GM06990 (cell line): Measurements from ENCODE around the gene PARD6A.

ENCODE experiments used
- DNase-seq: peaks from one replicate; pipeline ENCODE4 v3.0.0-alpha.2; 2011; ENCODE audit not compliant: insufficient read length; ENCODE audit errors: extremely low read depth
- H3K27me3 ChIP-seq: replicated peaks from 2 replicates; pipeline ENCODE4 v1.6.0; 2011; ENCODE audit warnings: low read length; ENCODE audit not compliant: control insufficient read depth, insufficient read depth
- H3K36me3 ChIP-seq: 2 replicates; pipeline ENCODE4 v1.5.1; 2011; ENCODE audit warnings: low read length; ENCODE audit not compliant: control insufficient read depth, insufficient read depth
- H3K4me3 ChIP-seq: replicated peaks from 2 replicates; pipeline ENCODE4 v1.5.1; 2011; ENCODE audit warnings: low read depth, mild to moderate bottlenecking, control low read depth, low read length
- TF ChIP-seq, protein P1 (sequence below): IDR thresholded peaks from 2 replicates; pipeline ENCODE4 v1.5.1; 2011; ENCODE audit warnings: low read length, control low read depth, mild to moderate bottlenecking, inconsistent platforms; ENCODE audit not compliant: insufficient read depth, poor library complexity, severe bottlenecking

PARD6A gene

DNA sequence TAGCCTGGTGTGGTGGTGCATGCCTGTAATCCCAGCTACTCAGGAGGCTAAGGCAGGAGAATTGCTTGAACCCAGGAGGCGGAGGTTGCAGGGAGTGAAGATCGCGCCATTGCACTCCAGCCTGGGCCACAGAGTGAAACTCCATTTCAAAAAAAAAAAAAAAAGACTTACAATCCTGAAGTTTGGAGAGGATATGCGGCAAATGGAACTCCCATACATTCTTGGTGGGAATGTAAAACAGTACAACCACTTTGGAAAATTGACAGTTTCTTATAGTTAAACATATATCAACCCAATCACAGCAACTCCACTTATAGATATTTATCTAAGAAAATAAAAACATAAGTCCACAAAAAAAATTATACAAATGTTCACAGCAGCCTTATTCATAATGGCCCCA lies 46.5 kb downstream of the PARD6A start:
- TF ChIP-seq, protein P1, sequence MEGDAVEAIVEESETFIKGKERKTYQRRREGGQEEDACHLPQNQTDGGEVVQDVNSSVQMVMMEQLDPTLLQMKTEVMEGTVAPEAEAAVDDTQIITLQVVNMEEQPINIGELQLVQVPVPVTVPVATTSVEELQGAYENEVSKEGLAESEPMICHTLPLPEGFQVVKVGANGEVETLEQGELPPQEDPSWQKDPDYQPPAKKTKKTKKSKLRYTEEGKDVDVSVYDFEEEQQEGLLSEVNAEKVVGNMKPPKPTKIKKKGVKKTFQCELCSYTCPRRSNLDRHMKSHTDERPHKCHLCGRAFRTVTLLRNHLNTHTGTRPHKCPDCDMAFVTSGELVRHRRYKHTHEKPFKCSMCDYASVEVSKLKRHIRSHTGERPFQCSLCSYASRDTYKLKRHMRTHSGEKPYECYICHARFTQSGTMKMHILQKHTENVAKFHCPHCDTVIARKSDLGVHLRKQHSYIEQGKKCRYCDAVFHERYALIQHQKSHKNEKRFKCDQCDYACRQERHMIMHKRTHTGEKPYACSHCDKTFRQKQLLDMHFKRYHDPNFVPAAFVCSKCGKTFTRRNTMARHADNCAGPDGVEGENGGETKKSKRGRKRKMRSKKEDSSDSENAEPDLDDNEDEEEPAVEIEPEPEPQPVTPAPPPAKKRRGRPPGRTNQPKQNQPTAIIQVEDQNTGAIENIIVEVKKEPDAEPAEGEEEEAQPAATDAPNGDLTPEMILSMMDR = no peak
- Histone ChIP-seq H3K36me3 (no peaks in the 10 kb centered on the region), H3K4me3 (no peak overlapping the region), H3K27me3 (no peaks in the 10 kb centered on the region)
- DNase-seq = no peak

DNA sequence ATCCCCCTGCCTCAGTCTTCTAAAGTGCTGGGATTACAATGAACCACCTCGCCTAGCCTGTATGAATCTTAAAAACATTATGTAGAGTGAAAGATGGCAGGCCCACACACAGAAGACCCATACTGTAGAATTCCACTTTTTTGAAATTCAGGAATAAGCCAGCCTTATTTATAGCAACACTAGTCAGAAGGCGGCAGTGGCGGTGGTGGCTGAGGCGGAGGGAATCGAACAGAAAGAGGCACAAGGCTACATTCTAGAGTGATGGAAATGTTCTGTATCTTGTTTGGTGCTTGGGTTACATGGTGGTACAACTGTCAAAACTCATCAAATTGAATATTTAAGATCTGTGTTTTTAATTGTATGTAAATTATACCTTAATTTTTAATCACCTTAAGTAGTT lies 47.0 kb downstream of the PARD6A start:
- H3K27me3 ChIP-seq = no peaks in the 10 kb centered on the region
- TF ChIP-seq, protein P1 = no peak
- DNase-seq = no peak
- H3K4me3 ChIP-seq = no peak overlapping the region
- no peaks in the 10 kb centered on the region for H3K36me3 ChIP-seq

GRCh38 chr16:67708368-67708771 lies 47.6 kb downstream of the PARD6A start:
- H3K36me3 ChIP-seq = no peaks in the 10 kb centered on the region
- TF ChIP-seq, protein P1 = no peak
- H3K4me3 ChIP-seq = no peak overlapping the region
- H3K27me3 ChIP-seq = no peaks in the 10 kb centered on the region
- no peak for DNase-seq

DNA sequence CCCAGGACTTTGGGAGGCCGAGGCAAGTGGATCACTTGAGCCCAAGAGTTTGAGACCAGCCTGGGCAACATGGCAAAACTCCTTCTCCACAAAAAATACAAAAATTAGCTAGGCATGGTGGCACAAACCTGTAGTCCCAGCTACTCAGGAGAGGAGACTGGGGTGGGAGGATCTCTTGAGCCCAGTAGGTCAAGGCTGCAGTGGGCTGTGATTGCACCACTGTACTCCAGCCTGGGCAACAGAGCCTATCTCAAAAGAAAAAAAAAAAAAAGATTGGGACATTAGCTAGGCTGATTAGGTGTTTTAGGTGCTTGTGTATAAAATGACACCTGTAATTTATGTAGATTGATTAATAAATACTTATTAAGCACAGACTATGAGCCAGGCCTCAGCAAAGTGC lies 48.3 kb downstream of the PARD6A start:
- Histone ChIP-seq H3K36me3 (no peaks in the 10 kb centered on the region), H3K4me3 (no peak overlapping the region), H3K27me3 (no peaks in the 10 kb centered on the region)
- DNase-seq = no peak
- TF ChIP-seq, protein P1 = no peak

GRCh38 chr16:67710607-67711006 lies 49.8 kb downstream of the PARD6A start:
- H3K4me3 ChIP-seq = no peak overlapping the region
- TF ChIP-seq, protein P1 = no peak
- no peaks in the 10 kb centered on the region for H3K36me3 ChIP-seq
- DNase-seq = no peak
- H3K27me3 ChIP-seq = no peaks in the 10 kb centered on the region
